H1 (cell line): Measurements from ENCODE around the gene HS6ST2. TPM values are rescaled to one million over a fixed set of nuclear protein-coding genes. Genes with fewer than 3 reads are reported as not detected.

Experiments used
- CTCF ChIA-PET: fragments of 300-600 bp; sonication (Branson Sonifier 250); formaldehyde crosslinking; loops from one replicate; lab custom pipeline; 2021; ENCODE audit not compliant: partially characterized antibody; lab: Charles Lee
- POLR2A ChIA-PET: fragments of 300-600 bp; sonication (Branson Sonifier 250); formaldehyde crosslinking; loops from one replicate; lab custom pipeline; 2021; ENCODE audit warnings: inconsistent platforms; ENCODE audit not compliant: partially characterized antibody; lab: Charles Lee
- DNase-seq, 2 experiments: peaks; one replicate each; pipeline versions ENCODE4 v3.0.0 to v3.0.0-alpha.2; 2010 to 2022; ENCODE audit warnings: low spot score in 2 of 2, low read depth in 1 of 2, mixed read lengths in 1 of 2
- FAIRE-seq: peaks from 2 replicates; lab custom pipeline; 2011; peaks lifted over from hg19 to GRCh38; lab: Jason Lieb, UNC
- H2AFZ ChIP-seq: 2 replicates; pipeline ENCODE4 v1.8.1; 2012; ENCODE audit warnings: low read length, inconsistent platforms
- H2AK5ac ChIP-seq: 2 replicates; pipeline ENCODE4 v1.6.1; 2013; ENCODE audit warnings: low read depth, low read length
- H2BK120ac ChIP-seq: replicated peaks from 2 replicates; pipeline ENCODE3; 2013; ENCODE audit warnings: low read depth, low read length, inconsistent platforms
- H2BK12ac ChIP-seq: 2 replicates; pipeline ENCODE4 v1.6.1; 2013; ENCODE audit warnings: low read depth, low read length
- H2BK15ac ChIP-seq: 2 replicates; pipeline ENCODE4 v1.6.1; 2013; ENCODE audit warnings: low read length
- H2BK20ac ChIP-seq: 2 replicates; pipeline ENCODE4 v1.6.1; 2013; ENCODE audit warnings: low read length
- H2BK5ac ChIP-seq: 2 replicates; pipeline ENCODE4 v1.6.1; 2013; ENCODE audit warnings: low read depth, low read length
- H3K14ac ChIP-seq: 2 replicates; pipeline ENCODE4 v1.6.1; 2013; ENCODE audit warnings: inconsistent platforms; ENCODE audit not compliant: insufficient read length
- H3K18ac ChIP-seq: 2 replicates; pipeline ENCODE4 v1.6.1; 2013; ENCODE audit warnings: low read length; ENCODE audit errors: extremely low read depth
- H3K23ac ChIP-seq: 2 replicates; pipeline ENCODE4 v1.6.1; 2013; ENCODE audit warnings: inconsistent platforms; ENCODE audit not compliant: insufficient read length
- H3K23me2 ChIP-seq: 2 replicates; pipeline ENCODE4 v1.6.1; 2013; ENCODE audit warnings: low read depth, low read length
- H3K27ac ChIP-seq: 2 replicates; pipeline ENCODE4 v1.6.1; 2011; ENCODE audit warnings: low read depth, low read length, inconsistent platforms
- H3K27me3 ChIP-seq, 4 experiments: replicated peaks in 1 of 4; 1 replicate in 1 of 4; 2 replicates in 3 of 4; pipeline versions ENCODE4 v1.6.1 to v1.8.1; 2011 to 2013; ENCODE audit warnings: low read length in 3 of 4, mild to moderate bottlenecking in 3 of 4, inconsistent platforms in 2 of 4, mixed read lengths in 2 of 4, moderate library complexity in 1 of 4; ENCODE audit not compliant: control insufficient read depth in 3 of 4, insufficient read depth in 3 of 4; ENCODE audit errors: extremely low read depth in 1 of 4
- H3K36me3 ChIP-seq, 4 experiments: 2 replicates each; pipeline versions ENCODE4 v1.6.1 to v1.8.1; 2011 to 2013; ENCODE audit warnings: mild to moderate bottlenecking in 4 of 4, low read length in 3 of 4, moderate library complexity in 2 of 4, control low read depth in 1 of 4, inconsistent platforms in 1 of 4; ENCODE audit not compliant: insufficient read depth in 4 of 4, control insufficient read depth in 2 of 4
- H3K4ac ChIP-seq: replicated peaks from 2 replicates; pipeline ENCODE3; 2013; ENCODE audit warnings: low read length, low read depth, mixed read lengths, inconsistent platforms; ENCODE audit not compliant: insufficient read length
- H3K4me1 ChIP-seq, 4 experiments: replicated peaks in 1 of 4; 1 replicate in 1 of 4; 2 replicates in 3 of 4; pipeline versions ENCODE4 v1.6.1 to v1.8.1; 2011 to 2013; ENCODE audit warnings: low read length in 3 of 4, inconsistent platforms in 2 of 4, mixed read lengths in 1 of 4; ENCODE audit not compliant: insufficient read depth in 4 of 4, control insufficient read depth in 3 of 4
- H3K4me2 ChIP-seq, 2 experiments: 2 replicates each; pipeline versions ENCODE4 v1.6.1 to v1.8.1; 2011 to 2013; ENCODE audit warnings: low read depth in 2 of 2, low read length in 2 of 2, control low read depth in 1 of 2, inconsistent platforms in 1 of 2, mild to moderate bottlenecking in 1 of 2; ENCODE audit not compliant: insufficient read depth in 1 of 2
- H3K4me3 ChIP-seq, 4 experiments: fragments of 200-600, 300-600 bp in 1 of 4; sonication (generic), shearing (Covaris generic), sonication (Bioruptor Twin) in 1 of 4; 2 replicates each; pipeline versions ENCODE4 v1.5.1 to v1.8.1; 2011 to 2016; ENCODE audit warnings: low read length in 4 of 4, low read depth in 3 of 4, control low read depth in 2 of 4, inconsistent platforms in 2 of 4, mild to moderate bottlenecking in 2 of 4, mixed read lengths in 1 of 4, moderate library complexity in 1 of 4; ENCODE audit not compliant: insufficient read depth in 2 of 4; ENCODE audit errors: extremely low read depth in 1 of 4
- H3K56ac ChIP-seq: replicated peaks from 2 replicates; pipeline ENCODE3; 2013; ENCODE audit warnings: low read depth, mild to moderate bottlenecking, mixed read lengths, low read length, inconsistent platforms; ENCODE audit not compliant: insufficient read length
- H3K79me1 ChIP-seq: 2 replicates; pipeline ENCODE4 v1.6.1; 2013; ENCODE audit warnings: low read depth, low read length, control low read depth
- H3K79me2 ChIP-seq, 2 experiments: 2 replicates each; pipeline versions ENCODE4 v1.6.1 to v1.8.1; 2012 to 2013; ENCODE audit warnings: low read length in 2 of 2, mild to moderate bottlenecking in 2 of 2, inconsistent platforms in 1 of 2; ENCODE audit not compliant: insufficient read depth in 2 of 2, control insufficient read depth in 1 of 2
- H3K9ac ChIP-seq, 4 experiments: replicated peaks in 1 of 4; 1 replicate in 1 of 4; 2 replicates in 3 of 4; pipeline versions ENCODE4 v1.6.1 to v1.8.1; 2011 to 2013; ENCODE audit warnings: low read depth in 3 of 4, low read length in 3 of 4, control low read depth in 2 of 4, mild to moderate bottlenecking in 2 of 4, moderate library complexity in 2 of 4, inconsistent platforms in 1 of 4; ENCODE audit errors: extremely low read depth in 1 of 4
- H3K9me3 ChIP-seq, 2 experiments: 2 replicates each; pipeline versions ENCODE4 v1.6.1 to v1.8.1; 2012 to 2013; ENCODE audit warnings: mild to moderate bottlenecking in 2 of 2, moderate library complexity in 2 of 2, control low read depth in 1 of 2, inconsistent platforms in 1 of 2, low read depth in 1 of 2, low read length in 1 of 2, mixed read lengths in 1 of 2; ENCODE audit not compliant: insufficient read depth in 2 of 2
- H4K20me1 ChIP-seq, 2 experiments: replicated peaks in 1 of 2; 2 replicates each; pipeline versions ENCODE3 to v1.8.1; 2011 to 2013; ENCODE audit warnings: inconsistent platforms in 2 of 2, low read length in 2 of 2, mild to moderate bottlenecking in 1 of 2; ENCODE audit not compliant: insufficient read depth in 2 of 2, control insufficient read depth in 1 of 2
- H4K5ac ChIP-seq: 2 replicates; pipeline ENCODE4 v1.6.1; 2013; ENCODE audit warnings: low read length, low read depth, mixed read lengths, inconsistent platforms; ENCODE audit not compliant: insufficient read length
- H4K8ac ChIP-seq: 2 replicates; pipeline ENCODE4 v1.8.0; 2013; ENCODE audit warnings: mild to moderate bottlenecking, moderate library complexity, low read length, inconsistent platforms; ENCODE audit not compliant: insufficient read depth; ENCODE audit errors: extremely low read depth
- H4K91ac ChIP-seq: replicated peaks from 2 replicates; pipeline ENCODE3; 2013; ENCODE audit warnings: low read length, mixed read lengths, inconsistent platforms; ENCODE audit not compliant: insufficient read length
- POLR2A ChIP-seq, 2 experiments: IDR thresholded peaks; 1 replicate in 1 of 2; 2 replicates in 1 of 2; pipeline ENCODE4 v1.6.1; 2011; ENCODE audit warnings: low read depth in 2 of 2, low read length in 2 of 2, mild to moderate bottlenecking in 2 of 2; ENCODE audit errors: control extremely low read depth in 1 of 2
- SP2 ChIP-seq: IDR thresholded peaks from 2 replicates; pipeline ENCODE4 v1.6.1; 2012; ENCODE audit warnings: mild to moderate bottlenecking, low read length, inconsistent platforms
- SUZ12 ChIP-seq: fragments of 200-600 bp; sonication (generic); IDR thresholded peaks from 2 replicates; pipeline ENCODE4 v1.6.1; 2012; ENCODE audit warnings: mild to moderate bottlenecking, inconsistent platforms, low read length, moderate library complexity, mixed read lengths
- WGBS, 2 experiments: shearing (Covaris generic) in 1 of 2; methylation state at CpG; one replicate each; pipeline versions ENCODE4 v1.1.6 to v1.1.7; 2013 to 2015; ENCODE audit warnings: low lambda C conversion rate in 2 of 2, mixed read lengths in 2 of 2, inconsistent platforms in 1 of 2, low coverage in 1 of 2, missing lambda C conversion rate in 1 of 2; ENCODE audit not compliant: insufficient replicate concordance in 2 of 2, insufficient coverage in 1 of 2, insufficient read length in 1 of 2; ENCODE audit errors: extremely low coverage in 1 of 2, missing lambda C conversion rate in 1 of 2; 5-methylcytosine and 5-hydroxymethylcytosine counted together
- polyA plus RNA-seq, 7 experiments: library from polyadenylated mRNA; depleted of rRNA in 3 of 7; stranded (reverse) in 5 of 7; unstranded in 2 of 7; fragments of >200 nt in 5 of 7; fragments of 200-250 nt in 2 of 7; gene quantifications; 1 replicate in 5 of 7; 2 replicates in 1 of 7; 4 replicates in 1 of 7; pipeline versions ENCODE4 v1.2.1 to v1.2.3, GENCODE V29; 2011 to 2013; ENCODE audit warnings: missing spikeins in 2 of 7, mixed read lengths in 2 of 7
- total RNA-seq: library from RNA; stranded (reverse); fragmentation: NEBNext Ultra II Directional; extraction: Animal tissue kit (Norgen Biotek cat#: 25700); gene quantifications from 2 replicates; pipeline ENCODE4 v1.2.1, GENCODE V29; 2021

HS6ST2 gene
- total and polyA plus RNA-seq, 2 of the 8 experiments (the other 6 are each of a cell fraction or from before 2014, with no cell fraction given): 3.9 TPM

GRCh38 chrX:132954323-132954722 is 4.1 kb downstream of the HS6ST2 start:
- Histone ChIP-seq H2BK15ac (no peak overlapping the region), H3K14ac (no peak overlapping the region), H3K9ac (no peak overlapping the region), H3K27me3 (peaks cover 19 to 42% (median 40%) of the 10 kb centered on the region in 4 experiments), H3K36me3 (no peaks in the 10 kb centered on the region), H4K8ac (no peak overlapping the region), H3K23me2 (peaks cover 18% of the 10 kb centered on the region; the same call in 1 of the 2 replicates), H2AFZ (no peak overlapping the region), H3K4me3 (no peak overlapping the region), H3K23ac (no peak overlapping the region), H3K27ac (no peak overlapping the region), H2BK20ac (no peak overlapping the region), H2BK12ac (no peak overlapping the region), H3K9me3 (no peaks in the 10 kb centered on the region), H3K4me1 (peaks cover 0 to 5% (median 0%) of the 10 kb centered on the region in 4 experiments; a peak in 3 of 7 replicates), H3K4me2 (no peak overlapping the region), H3K56ac (no peak overlapping the region), H3K79me1 (no peaks in the 10 kb centered on the region), H4K20me1 (no peaks in the 10 kb centered on the region), H2AK5ac (no peak overlapping the region), H2BK5ac (no peak overlapping the region), H3K79me2 (no peaks in the 10 kb centered on the region), H3K4ac (no peak overlapping the region), H2BK120ac (no peak overlapping the region), H3K18ac (no peak overlapping the region), H4K5ac (no peak overlapping the region), H4K91ac (no peak overlapping the region)
- DNase-seq (no peak), FAIRE-seq (no peak)
- POLR2A ChIA-PET: no interaction called here
- 91% methylated on average over 3 of the region's 3 CpGs; no CpG with 5 or more reads in 1 of the 2 experiments for WGBS, 2 experiments
- CTCF ChIA-PET: interaction anchor here (0.6 to 1.1 kb wide), 2 partner anchors 214 to 219 kb away, joined by 3 read pairs; no protein-coding TSS in a partner anchor
- no peak for TF ChIP-seq SP2
- TF ChIP-seq SUZ12: no peak
- TF ChIP-seq POLR2A (IDR thresholded peaks at IDR 0.05; ENCODE audit: control extremely low read depth in 1 of 2, low read depth in 2 of 2, low read length in 2 of 2): no peak
